GM12878 (cell line): ENCODE measurements around the gene DLK2. TPM values are rescaled to one million over a fixed set of nuclear protein-coding genes. Genes with fewer than 3 reads are reported as not detected.

Experiments used
- ATAC-seq: fragments of 200-7000 bp; cut with Tn5 transposase; 3 replicates; pipeline ENCODE4 v1.9.1; 2020; ENCODE audit warnings: mild to moderate bottlenecking, moderate library complexity
- BruUV-seq: library from RNA; stranded (reverse); fragments of 400-500 nt; replicated peaks from 2 replicates; lab custom pipeline; 2021; lab: Mats Ljungman, UMichigan
- CTCF ChIA-PET: fragments of 300-600 bp; sonication (Branson Sonifier 250); formaldehyde crosslinking; extraction: SDS; loops from one replicate; lab custom pipeline; 2021; ENCODE audit warnings: inconsistent platforms; lab: Yijun Ruan, JAX
- POLR2A ChIA-PET: fragments of 350-600 bp; formaldehyde crosslinking; extraction: SDS; loops from one replicate; lab custom pipeline; 2021; ENCODE audit warnings: inconsistent platforms; lab: Charles Lee
- RAD21 ChIA-PET: fragments of 300-600 bp; sonication (Branson Sonifier 250); formaldehyde crosslinking; loops from one replicate; lab custom pipeline; 2023; ENCODE audit warnings: antibody characterized with exemption; ENCODE audit not compliant: unreplicated experiment; lab: Charles Lee
- SMC1A ChIA-PET: fragments of 300-600 bp; sonication (Branson Sonifier 250); formaldehyde crosslinking; loops from one replicate; lab custom pipeline; 2023; ENCODE audit not compliant: unreplicated experiment, uncharacterized antibody; lab: Charles Lee
- DNase-seq: peaks from one replicate; pipeline ENCODE4 v3.0.0-alpha.2; 2011; ENCODE audit warnings: low read depth, low spot score
- FAIRE-seq: peaks from 3 replicates; lab custom pipeline; 2011; peaks lifted over from hg19 to GRCh38; lab: Jason Lieb, UNC
- H2AFZ ChIP-seq: 2 replicates; pipeline ENCODE4 v1.6.0; 2011; ENCODE audit warnings: low read depth, low read length, control low read depth; ENCODE audit not compliant: control insufficient read depth
- H3K27ac ChIP-seq: 2 replicates; pipeline ENCODE4 v1.5.1; 2011; ENCODE audit warnings: control low read depth; ENCODE audit not compliant: control insufficient read depth, insufficient read depth
- H3K27me3 ChIP-seq, 2 experiments: replicated peaks in 1 of 2; 2 replicates each; pipeline versions ENCODE4 v1.6.0 to v1.6.1; 2011; ENCODE audit warnings: low read length in 1 of 2; ENCODE audit not compliant: control insufficient read depth in 2 of 2, insufficient read depth in 2 of 2
- H3K36me3 ChIP-seq, 2 experiments: 2 replicates each; pipeline ENCODE4 v1.5.1; 2011; ENCODE audit warnings: low read length in 1 of 2; ENCODE audit not compliant: control insufficient read depth in 2 of 2, insufficient read depth in 2 of 2
- H3K4me1 ChIP-seq: 2 replicates; pipeline ENCODE4 v1.6.1; 2011; ENCODE audit warnings: mild to moderate bottlenecking, low read length, moderate library complexity, mixed read lengths; ENCODE audit not compliant: control insufficient read depth, insufficient read depth
- H3K4me2 ChIP-seq: 2 replicates; pipeline ENCODE4 v1.6.0; 2011; ENCODE audit warnings: control low read depth; ENCODE audit not compliant: control insufficient read depth, insufficient read depth
- H3K4me3 ChIP-seq: fragments of 200-600 bp; sonication (generic); 2 replicates; pipeline ENCODE4 v1.5.1; 2016
- H3K79me2 ChIP-seq: 2 replicates; pipeline ENCODE4 v1.6.0; 2011; ENCODE audit warnings: low read length; ENCODE audit not compliant: control insufficient read depth, insufficient read depth
- H3K9ac ChIP-seq: 2 replicates; pipeline ENCODE4 v1.8.0; 2011; ENCODE audit warnings: low read length, control low read depth, mixed read lengths; ENCODE audit not compliant: control insufficient read depth, insufficient read depth
- H3K9me3 ChIP-seq: replicated peaks from 3 replicates; pipeline ENCODE4 v1.5.1; 2011; ENCODE audit warnings: mild to moderate bottlenecking, low read length; ENCODE audit not compliant: control insufficient read depth, insufficient read depth
- H4K20me1 ChIP-seq: 2 replicates; pipeline ENCODE4 v1.6.0; 2011; ENCODE audit not compliant: control insufficient read depth, insufficient read depth
- IRF4 ChIP-seq: IDR thresholded peaks from 2 replicates; pipeline ENCODE4 v1.6.1; 2011; ENCODE audit warnings: low read depth, low read length
- NFIC ChIP-seq: IDR thresholded peaks from 2 replicates; pipeline ENCODE4 v1.6.1; 2012; ENCODE audit warnings: low read depth, mild to moderate bottlenecking, inconsistent platforms, low read length, moderate library complexity
- POU2F2 ChIP-seq: IDR thresholded peaks from 3 replicates; pipeline ENCODE4 v1.6.1; 2011; ENCODE audit warnings: low read depth, mild to moderate bottlenecking, low read length, borderline replicate concordance
- RFX5 ChIP-seq: IDR thresholded peaks from 2 replicates; pipeline ENCODE4 v1.6.1; 2011; ENCODE audit warnings: low read depth, low read length, improper control_type of control experiment
- RUNX3 ChIP-seq: IDR thresholded peaks from 2 replicates; pipeline ENCODE4 v1.6.1; 2012; ENCODE audit warnings: low read length, inconsistent platforms
- TCF12 ChIP-seq: IDR thresholded peaks from 2 replicates; pipeline ENCODE4 v1.6.1; 2011; ENCODE audit warnings: low read depth, mild to moderate bottlenecking, low read length
- ZBTB4 ChIP-seq: fragments of 450-650 bp; formaldehyde crosslinking; IDR thresholded peaks from 2 replicates; pipeline ENCODE4 v1.4.0; 2022; ENCODE audit warnings: mild to moderate bottlenecking, moderate library complexity
- ZBTB40 ChIP-seq: fragments of 450-650 bp; IDR thresholded peaks from 2 replicates; pipeline ENCODE4 v1.6.1; 2016; ENCODE audit warnings: mild to moderate bottlenecking, moderate library complexity, borderline replicate concordance
- WGBS: methylation state at CpG from one replicate; pipeline ENCODE4 v1.1.6; 2016; ENCODE audit warnings: low lambda C conversion rate; ENCODE audit not compliant: insufficient replicate concordance, insufficient coverage; ENCODE audit errors: missing lambda C conversion rate; 5-methylcytosine and 5-hydroxymethylcytosine counted together
- in situ Hi-C: fragments of 300-500 bp; cut with MboI; formaldehyde crosslinking; loops from 9 replicates; pipeline ENCODE4 v1.14.3; 2018; ENCODE audit warnings: mixed read lengths
- intact Hi-C: fragments of 100-400 bp; cut with micrococcal nuclease; formaldehyde crosslinking; loops from one replicate; pipeline ENCODE4 v1.14.2; 2022; ENCODE audit not compliant: unreplicated experiment
- polyA plus RNA-seq, 11 experiments: library from polyadenylated mRNA; depleted of rRNA in 4 of 11; unstranded in 6 of 11; stranded (reverse) in 5 of 11; fragments of >200 nt; fragmentation: Nextera tagmentation in 4 of 11; fragmentation: Illumina TruSeq in 1 of 11; extraction: Ambion mirVana in 4 of 11; extraction: Trizol in 1 of 11; gene quantifications; 1 replicate in 1 of 11; 2 replicates in 10 of 11; pipeline versions ENCODE4 v1.2.1 to v1.2.3, GENCODE V29; 2011 to 2016; ENCODE audit warnings: inconsistent platforms in 2 of 11, missing spikeins in 2 of 11, low read depth in 1 of 11
- total RNA-seq, 4 experiments: library from RNA; depleted of rRNA in 3 of 4; stranded (reverse); fragments of >200 nt in 3 of 4; fragmentation: Illumina TruSeq in 1 of 4; extraction: Trizol in 1 of 4; gene quantifications; 2 replicates each; pipeline versions ENCODE4 v1.2.1 to v1.2.3, GENCODE V29; 2013 to 2021

The DLK2 gene
- total and polyA plus RNA-seq, 10 of the 15 experiments (the other 5 are each of a cell fraction or from before 2014, with no cell fraction given), result 0.03 to 0.55 (median 0.38) TPM; not detected in 4

DNA sequence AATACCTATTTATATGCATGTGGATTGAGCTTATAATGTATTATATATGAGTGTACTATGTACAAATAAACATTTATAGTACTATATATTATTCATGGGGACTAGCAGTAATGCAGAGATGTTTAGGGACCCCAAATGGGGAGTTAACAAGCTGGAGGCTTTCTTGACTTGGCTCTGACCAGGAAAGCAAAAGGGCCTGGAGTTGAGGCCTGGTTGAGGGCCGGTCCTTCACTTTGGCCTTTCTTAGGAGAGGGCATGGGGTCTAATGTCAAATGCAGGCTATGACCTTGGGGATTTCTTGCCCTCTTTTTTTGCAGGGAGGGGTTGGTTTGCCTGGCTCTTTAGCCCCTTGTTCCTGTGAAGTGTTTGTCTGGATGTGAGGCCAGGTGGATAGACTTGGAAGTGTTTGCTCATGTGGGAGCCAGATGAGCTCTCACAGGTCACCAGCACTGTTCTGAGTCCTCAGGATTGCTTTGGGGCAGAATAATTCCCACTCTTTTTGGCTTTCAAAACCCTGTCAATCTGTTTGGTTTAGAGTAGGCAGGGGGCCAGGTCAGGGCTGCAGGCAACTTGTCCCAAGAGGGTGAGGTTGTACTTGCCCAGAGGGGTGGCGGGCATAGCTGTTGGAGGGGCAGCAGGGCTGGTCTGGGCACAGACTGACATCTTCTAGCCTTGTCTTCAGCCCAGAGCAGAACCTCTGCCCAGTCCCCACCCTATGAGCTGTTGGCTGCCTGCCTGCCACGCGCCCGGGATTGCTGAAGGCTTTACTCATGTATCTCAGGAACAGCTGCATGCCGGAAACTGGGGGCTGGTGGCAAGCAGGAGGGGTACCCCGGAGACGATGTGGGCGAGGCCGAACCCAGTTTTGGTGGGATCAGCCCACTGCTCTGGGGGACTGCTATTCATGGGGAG is 36.7 kb upstream of the DLK2 start:
- SMC1A ChIA-PET, result interaction anchor here (1.7 kb wide), 1 partner anchor 14 kb away, joined by 5 read pairs; no protein-coding TSS in a partner anchor
- no peaks in the 10 kb centered on the region; the same call in 1 of the 2 replicates for H4K20me1 ChIP-seq
- BruUV-seq, result no TSS peak

DNA sequence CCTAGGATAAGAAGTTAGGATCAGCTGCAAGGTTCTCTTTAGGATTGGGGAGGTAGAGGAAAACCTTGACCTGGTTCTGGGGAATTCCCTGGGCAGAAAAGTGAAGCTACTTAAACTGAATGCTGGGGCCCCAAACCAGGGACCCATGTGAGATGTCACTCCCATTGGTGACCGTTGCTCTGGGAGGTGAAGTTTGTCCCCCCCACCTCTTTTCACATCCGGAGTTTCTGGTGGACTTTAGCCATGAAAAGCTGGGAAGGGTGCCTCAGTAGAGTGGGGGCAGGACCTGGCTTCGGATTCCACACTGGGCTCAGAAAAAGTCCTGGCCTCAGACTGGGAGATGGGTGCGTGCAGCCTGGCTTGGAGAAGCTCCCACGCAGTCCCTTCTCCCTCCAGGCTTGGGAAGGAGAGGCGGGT is 35.2 kb upstream of the DLK2 start:
- H3K4me3 ChIP-seq, result no peak overlapping the region
- no peak overlapping the region for H3K27ac ChIP-seq
- H3K36me3 ChIP-seq, result no peaks in the 10 kb centered on the region; a peak in 1 of 4 replicates
- no peak overlapping the region for H2AFZ ChIP-seq
- WGBS, result 97% methylated on average over 6 of the region's 6 CpGs
- ChIA-PET CTCF (interaction anchor here (0.5 to 1.3 kb wide), 5 partner anchors 15 to 524 kb away, joined by 3 to 4 read pairs (median 3); partner anchors contain the start of genes POLR1C and YIPF3), POLR2A (no interaction called here), RAD21 (no interaction called here), SMC1A (interaction anchor here (0.7 kb wide), 1 partner anchor 107 kb away, joined by 3 read pairs; no protein-coding TSS in a partner anchor)
- H3K79me2 ChIP-seq, result no peaks in the 10 kb centered on the region
- H3K4me2 ChIP-seq, result no peak overlapping the region
- no peak overlapping the region for H3K9ac ChIP-seq
- intact Hi-C loops, result no loop called here
- in situ Hi-C loops, result no loop called here
- FAIRE-seq, result no peak
- no peak for DNase-seq
- H3K9me3 ChIP-seq, result no peaks in the 10 kb centered on the region
- no peaks in the 10 kb centered on the region; the same call in 1 of the 2 replicates for H4K20me1 ChIP-seq
- ATAC-seq, result no peak
- BruUV-seq, result no TSS peak
- H3K27me3 ChIP-seq, result no peaks in the 10 kb centered on the region
- no peaks in the 10 kb centered on the region; the same call in 1 of the 2 replicates for H3K4me1 ChIP-seq
- TF ChIP-seq POU2F2 (no peak), ZBTB4 (no peak), RUNX3 (no peak), RFX5 (no peak), TCF12 (no peak), ZBTB40 (no peak)

More for the DNA sequence above, 36.7 kb upstream of the DLK2 start:
- no peaks in the 10 kb centered on the region; a peak in 1 of 4 replicates for H3K36me3 ChIP-seq
- ChIA-PET POLR2A (interaction anchor here (0.6 kb wide), 1 partner anchor 384 kb away, joined by 3 read pairs; no protein-coding TSS in a partner anchor), CTCF (interaction anchor here (0.6 to 7.6 kb wide), 7 partner anchors 8 to 131 kb away, joined by 3 to 70 read pairs (median 3); partner anchors contain the start of genes ABCC10 and LRRC73), RAD21 (no interaction called here)
- H2AFZ ChIP-seq, result no peak overlapping the region
- no peak for DNase-seq
- FAIRE-seq, result no peak
- H3K4me1 ChIP-seq, result no peaks in the 10 kb centered on the region; the same call in 1 of the 2 replicates
- 96% methylated on average over 10 of the region's 10 CpGs for WGBS
- no peaks in the 10 kb centered on the region for H3K9me3 ChIP-seq
- in situ Hi-C loops, result no loop called here
- intact Hi-C loops, result no loop called here
- no peaks in the 10 kb centered on the region for H3K79me2 ChIP-seq
- no peak overlapping the region for H3K4me3 ChIP-seq
- no peak overlapping the region for H3K27ac ChIP-seq
- H3K4me2 ChIP-seq, result no peak overlapping the region
- no peak overlapping the region for H3K9ac ChIP-seq
- H3K27me3 ChIP-seq, result no peaks in the 10 kb centered on the region
- TF ChIP-seq NFIC (no peak), IRF4 (no peak)
- ATAC-seq, result no peak
